GM13977 (cell line): ENCODE data around the gene SH3RF1.

Experiments
- DNase-seq: peaks from one replicate; pipeline ENCODE4 v3.0.0; 2012; ENCODE audit warnings: low spot score
- CTCF ChIP-seq: IDR thresholded peaks from 2 replicates; pipeline ENCODE4 v1.5.1; 2012; ENCODE audit warnings: mild to moderate bottlenecking, control low read depth; ENCODE audit not compliant: insufficient read depth; ENCODE audit errors: extremely low read depth, missing control alignments
- in situ Hi-C: fragments of 300-500 bp; cut with MboI; formaldehyde crosslinking; loops from one replicate; pipeline ENCODE4 v1.12.0; 2022; ENCODE audit warnings: low sequenced_read_pairs, low pct_unique_long_range_greater_than_20kb, mixed read lengths, inconsistent platforms; ENCODE audit not compliant: unreplicated experiment

Gene SH3RF1

DNA sequence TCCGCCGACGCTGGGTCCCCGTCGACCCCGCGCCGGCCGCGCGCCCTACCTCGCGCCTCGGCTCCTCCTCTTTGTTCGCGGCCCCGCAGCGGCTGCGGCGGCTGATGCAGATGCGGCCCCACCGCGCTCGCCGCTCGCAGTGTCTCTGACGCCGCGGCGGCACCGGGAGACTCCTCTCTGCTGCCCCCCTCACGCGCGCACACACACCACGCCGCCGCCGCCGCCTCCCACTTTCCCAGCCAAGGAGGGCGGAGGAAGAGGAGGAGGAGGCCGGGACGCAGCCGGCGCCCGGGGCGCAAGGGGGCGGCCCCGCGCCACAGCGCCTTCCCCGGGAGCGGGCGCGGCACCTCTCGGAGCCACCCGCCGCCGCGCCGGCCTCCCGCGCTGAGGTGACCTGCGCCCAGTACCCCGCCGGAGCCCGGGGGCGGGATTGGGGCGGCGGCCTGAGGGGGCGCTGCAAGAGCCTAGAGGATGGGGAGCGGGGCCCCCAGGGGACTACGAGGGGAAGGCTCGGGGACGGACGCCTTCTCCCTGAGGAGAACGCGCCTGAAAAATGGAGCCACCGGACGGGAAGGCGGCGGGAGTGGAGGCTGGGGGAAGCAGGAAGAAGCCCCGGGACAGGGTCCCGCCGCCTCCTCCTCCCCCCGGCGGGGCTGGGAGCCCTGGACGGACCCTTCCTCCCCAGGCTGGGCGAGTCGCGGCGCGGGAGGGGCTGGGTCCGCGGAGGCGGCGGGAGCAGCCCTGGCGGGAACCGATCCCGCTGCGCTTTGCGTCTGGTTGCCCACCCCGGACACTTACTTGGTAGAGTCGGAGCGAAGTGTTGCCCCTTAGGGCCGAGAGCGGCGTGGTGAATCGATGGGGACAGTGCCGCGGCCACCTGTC is at the start of gene SH3RF1:
TSS of gene SH3RF1 (minus strand) at position 147 of the 882 bp plus-strand sequence. CDS start 1,744 bp downstream, outside the sequence.
- DNase-seq, result peak; percentile 86
- peak; percentile 41 for TF ChIP-seq CTCF
- in situ Hi-C loops, result no loop called here

- no peak for TF ChIP-seq CTCF
- no peak for DNase-seq
- in situ Hi-C loops, result no loop called here
These were observed 45.0 kb upstream of the SH3RF1 start for GRCh38 chr4:169315530-169316343.

- no peak for TF ChIP-seq CTCF
- in situ Hi-C loops, result no loop called here
- no peak for DNase-seq
These were observed 44.1 kb upstream of the SH3RF1 start for GRCh38 chr4:169314906-169315305.

- no peak for TF ChIP-seq CTCF
- no peak for DNase-seq
These were observed 43.0 kb upstream of the SH3RF1 start for GRCh38 chr4:169313732-169314131.

DNA sequence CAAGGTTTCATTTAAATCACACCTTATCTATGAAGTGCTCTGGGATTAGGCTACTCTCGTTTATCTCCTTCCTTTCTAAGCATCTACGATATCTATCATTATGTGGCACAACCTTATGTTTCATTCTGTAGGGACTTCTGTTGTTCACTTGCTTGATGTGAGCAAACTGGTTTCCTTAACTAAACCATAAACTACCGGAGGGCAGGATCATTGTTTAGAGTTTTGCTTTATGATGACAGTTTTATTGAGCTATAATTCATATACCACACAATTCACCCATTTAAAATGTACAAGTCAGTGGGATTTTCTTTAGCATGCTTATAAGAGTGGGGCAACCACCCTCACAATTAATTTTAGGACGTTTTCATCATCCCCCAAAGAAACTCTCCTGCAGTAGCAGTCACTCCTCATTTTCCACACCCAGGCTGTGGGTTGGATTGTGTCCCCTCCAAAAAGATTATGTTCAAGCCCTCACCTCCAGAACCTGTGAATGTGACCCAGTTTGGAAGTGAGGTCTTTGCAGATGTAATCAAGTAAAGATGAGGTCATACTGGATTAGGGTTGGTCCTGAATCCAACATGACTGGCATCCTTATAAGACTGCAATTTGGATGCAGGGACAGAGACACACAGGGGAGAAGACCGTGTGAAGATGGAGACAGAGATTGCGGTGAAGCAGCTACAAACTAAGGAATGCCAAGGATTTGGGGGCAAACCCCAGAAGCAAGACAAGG is 42.1 kb upstream of the SH3RF1 start:
- in situ Hi-C loops, result no loop called here
- DNase-seq, result no peak

More at GRCh38 chr4:169313732-169314131, 43.0 kb upstream of the SH3RF1 start:
- in situ Hi-C loops, result no loop called here

More for the DNA sequence above, 42.1 kb upstream of the SH3RF1 start:
- TF ChIP-seq CTCF, result no peak
